HG03039 (cell line): ENCODE measurements around the gene BCL11B.

Experiments
- ATAC-seq: cut with Tn5 transposase; IDR thresholded peaks from one replicate; pipeline ENCODE4 v1.9.1; 2021; ENCODE audit warnings: mild to moderate bottlenecking, moderate library complexity; ENCODE audit not compliant: unreplicated experiment

Gene BCL11B

GRCh38 chr14:99268810-99269707 lies 2.9 kb downstream of the BCL11B start:
- ATAC-seq, result no peak

GRCh38 chr14:99267837-99268781 lies 3.9 kb downstream of the BCL11B start:
- no peak for ATAC-seq

GRCh38 chr14:99267381-99267780 lies 4.6 kb downstream of the BCL11B start:
- ATAC-seq, result no peak

GRCh38 chr14:99266181-99267178 lies 5.5 kb downstream of the BCL11B start:
- ATAC-seq, result no peak

GRCh38 chr14:99265571-99265970 lies 6.4 kb downstream of the BCL11B start:
- ATAC-seq, result no peak

GRCh38 chr14:99264691-99265450 lies 7.1 kb downstream of the BCL11B start:
- no peak for ATAC-seq

- ATAC-seq, result no peak
Observed at GRCh38 chr14:99263564-99264330, 8.2 kb downstream of the BCL11B start.

GRCh38 chr14:99262977-99263448 lies 9.0 kb downstream of the BCL11B start:
- ATAC-seq, result no peak

- no peak for ATAC-seq
Observed at GRCh38 chr14:99261912-99262787, 9.8 kb downstream of the BCL11B start.

GRCh38 chr14:99260587-99261551 lies 11.1 kb downstream of the BCL11B start:
- no peak for ATAC-seq

- no peak for ATAC-seq
Observed at GRCh38 chr14:99260116-99260515, 11.9 kb downstream of the BCL11B start.

- ATAC-seq, result no peak
Observed at GRCh38 chr14:99258876-99259726, 12.9 kb downstream of the BCL11B start.

GRCh38 chr14:99258341-99258861 lies 13.6 kb downstream of the BCL11B start:
- ATAC-seq, result no peak

GRCh38 chr14:99257673-99258221 lies 14.2 kb downstream of the BCL11B start:
- ATAC-seq, result no peak

- ATAC-seq, result no peak
Observed at GRCh38 chr14:99257122-99257672, 14.8 kb downstream of the BCL11B start.
